ENCODE measurements around the gene PAX7.
"Not testable (repeated sequence)": the region's sequence is repeated elsewhere in the genome, so short reads cannot be mapped to it uniquely, and the experiment has no call there.

PAX7 gene

GRCh38 chr1:18666317-18666920, 35.8 kb downstream of the PAX7 start:
- no peak for DNase-seq

GRCh38 chr1:18667333-18667732, 36.7 kb downstream of the PAX7 start:
- DNase-seq, result no peak

GRCh38 chr1:18668046-18668445, 37.4 kb downstream of the PAX7 start:
- no peak for DNase-seq

- no peak for DNase-seq
Observed at GRCh38 chr1:18668750-18669404, 38.2 kb downstream of the PAX7 start.

- DNase-seq, result no peak
Observed at GRCh38 chr1:18670121-18670867, 39.6 kb downstream of the PAX7 start.

GRCh38 chr1:18670868-18671225, 40.2 kb downstream of the PAX7 start:
- no peak for DNase-seq

- no peak for DNase-seq
Observed at GRCh38 chr1:18673976-18674375, 43.3 kb downstream of the PAX7 start.

- no peak for DNase-seq
Observed at GRCh38 chr1:18676332-18676781, 45.7 kb downstream of the PAX7 start.

- peak; percentile 27 for DNase-seq
Observed at GRCh38 chr1:18681423-18681835, 50.8 kb downstream of the PAX7 start.

- no peak for DNase-seq
Observed at GRCh38 chr1:18682375-18682774, 51.7 kb downstream of the PAX7 start.

- no peak for DNase-seq
Observed at GRCh38 chr1:18684303-18684702, 53.7 kb downstream of the PAX7 start.

GRCh38 chr1:18686540-18686939, 55.9 kb downstream of the PAX7 start:
- DNase-seq, result no peak

GRCh38 chr1:18687273-18687672, 56.6 kb downstream of the PAX7 start:
- no peak for DNase-seq

- no peak for DNase-seq
Observed at GRCh38 chr1:18691648-18692047, 61.0 kb downstream of the PAX7 start.

- DNase-seq, result no peak
Observed at GRCh38 chr1:18693256-18694098, 62.8 kb downstream of the PAX7 start.

- not testable (repeated sequence) for DNase-seq
Observed at GRCh38 chr1:18694289-18694688, 63.6 kb downstream of the PAX7 start.

- no peak for DNase-seq
Observed at GRCh38 chr1:18697541-18697940, 66.9 kb downstream of the PAX7 start.

- no peak for DNase-seq
Observed at GRCh38 chr1:18700530-18700929, 69.9 kb downstream of the PAX7 start.

GRCh38 chr1:18701183-18701582, 70.5 kb downstream of the PAX7 start:
- DNase-seq, result no peak

GRCh38 chr1:18703041-18703621, 72.5 kb downstream of the PAX7 start:
- DNase-seq, result no peak

- no peak for DNase-seq
Observed at GRCh38 chr1:18705811-18706210, 75.2 kb downstream of the PAX7 start.

GRCh38 chr1:18707696-18708257, 77.1 kb downstream of the PAX7 start:
- no peak for DNase-seq

GRCh38 chr1:18710002-18710401, 79.4 kb downstream of the PAX7 start:
- DNase-seq, result no peak

Measured in NCI-H1694 treated with DMSO at 0.1 percent for 48 hours (cell line).